Measurements from ENCODE around the gene MAT2B. TPM values are rescaled to one million over a fixed set of nuclear protein-coding genes. Genes with fewer than 3 reads are reported as not detected.

MAT2B gene
- total and polyA plus RNA-seq, 9 of the 15 experiments (the other 6 are each of a cell fraction or from before 2014, with no cell fraction given), result 32.0 to 57.7 (median 43.6) TPM

DNA sequence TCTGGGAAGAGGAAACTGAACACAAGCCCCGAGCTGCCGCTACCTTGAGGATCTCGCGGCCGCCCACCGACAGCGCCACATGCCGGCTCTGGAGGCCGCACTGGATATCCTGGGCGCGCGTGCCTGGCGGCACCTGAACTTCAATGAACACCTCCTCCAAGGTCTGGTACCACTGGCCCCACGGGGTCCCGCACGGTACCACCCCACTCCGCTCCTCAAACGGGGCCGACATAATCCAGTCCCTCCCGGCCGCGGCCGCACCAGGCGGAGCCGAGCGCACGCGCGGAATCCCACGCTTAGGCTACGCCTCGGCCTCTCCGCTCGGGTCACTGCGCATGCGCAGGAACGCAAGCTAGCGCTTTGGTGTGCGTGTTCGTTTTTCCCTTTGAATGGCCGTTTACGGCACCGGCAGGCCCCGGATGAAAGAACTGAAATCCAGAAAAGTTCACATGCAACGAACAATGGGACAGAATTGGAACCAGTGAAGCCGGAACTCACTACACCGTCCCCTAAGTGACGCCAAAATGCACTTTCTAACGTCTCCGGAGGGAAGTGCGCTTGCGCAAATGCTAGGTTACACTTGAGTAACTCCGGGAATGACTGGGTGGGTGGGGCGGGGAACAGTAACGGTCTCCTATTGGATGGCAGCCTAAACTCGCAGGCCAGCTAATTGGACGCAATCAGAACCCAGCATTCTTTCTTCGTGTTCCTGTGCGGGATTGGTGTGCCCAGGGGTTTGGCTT lies 45.4 kb upstream of the MAT2B start, which contains the start of gene NUDCD2 (continued):
- TF ChIP-seq HNRNPLL (IDR thresholded peaks at IDR 0.05; ENCODE audit: low read depth, low read length, poor library complexity, severe bottlenecking) (peak; percentile 98), TARDBP (IDR thresholded peaks at IDR 0.05) (0 out of 2 replicates have a peak, but pooled peaks have one; percentile 78), TOE1 (IDR thresholded peaks at IDR 0.05; ENCODE audit: borderline replicate concordance) (peak; percentile 71; the same call in 1 of the 2 replicates), TOE1 (CRISPR knock-in tag; IDR thresholded peaks at IDR 0.05; ENCODE audit: borderline replicate concordance, low read depth) (no peak), CBX8 (IDR thresholded peaks at IDR 0.05; ENCODE audit: borderline replicate concordance, extremely low read depth, low read depth, low read length, poor library complexity, severe bottlenecking) (no peak), KLF6 (CRISPR knock-in tag; IDR thresholded peaks at IDR 0.05; ENCODE audit: borderline replicate concordance) (no peak), ASH1L (IDR thresholded peaks at IDR 0.05; ENCODE audit: borderline replicate concordance, low read depth, partially characterized antibody) (peak; percentile 80), EP400 (IDR thresholded peaks at IDR 0.05) (peak; percentile 97), ZNF668 (CRISPR knock-in tag; IDR thresholded peaks at IDR 0.05) (no peak), JUND (IDR thresholded peaks at IDR 0.05; ENCODE audit: borderline replicate concordance, low read depth, low read length) (peak; percentile 2; the same call in 1 of the 2 replicates), JUND (tag; IDR thresholded peaks at IDR 0.05; ENCODE audit: borderline replicate concordance, low read depth, low read length) (no peak), ZNF324 (CRISPR knock-in tag; IDR thresholded peaks at IDR 0.05) (0 out of 2 replicates have a peak, but pooled peaks have one; percentile 8), PHF20 (IDR thresholded peaks at IDR 0.05; ENCODE audit: partially characterized antibody) (peak; percentile 39), JUN (IDR thresholded peaks at IDR 0.05; ENCODE audit: borderline replicate concordance, low read depth, low read length) (no peak), JUN (CRISPR knock-in tag; IDR thresholded peaks at IDR 0.05; ENCODE audit: borderline replicate concordance) (no peak), FOXJ2 (tag; IDR thresholded peaks at IDR 0.05) (no peak; the same call in 1 of the 2 replicates), TAF15 (IDR thresholded peaks at IDR 0.05; ENCODE audit: low read depth, low read length) (no peak), LEF1 (IDR thresholded peaks at IDR 0.05) (peak; percentile 46; the same call in 1 of the 2 replicates), ZBTB8A (IDR thresholded peaks at IDR 0.05; ENCODE audit: partially characterized antibody) (no peak), GTF2A2 (tag; IDR thresholded peaks at IDR 0.05) (no peak), PML (IDR thresholded peaks at IDR 0.05; ENCODE audit: low read length) (peak; percentile 57; the same call in 1 of the 2 replicates), POLR2AphosphoS5 (IDR thresholded peaks at IDR 0.05; ENCODE audit: control insufficient read depth, insufficient read depth, low read depth, low read length) (peak; percentile 68)
- TF ChIP-seq, protein P1, sequence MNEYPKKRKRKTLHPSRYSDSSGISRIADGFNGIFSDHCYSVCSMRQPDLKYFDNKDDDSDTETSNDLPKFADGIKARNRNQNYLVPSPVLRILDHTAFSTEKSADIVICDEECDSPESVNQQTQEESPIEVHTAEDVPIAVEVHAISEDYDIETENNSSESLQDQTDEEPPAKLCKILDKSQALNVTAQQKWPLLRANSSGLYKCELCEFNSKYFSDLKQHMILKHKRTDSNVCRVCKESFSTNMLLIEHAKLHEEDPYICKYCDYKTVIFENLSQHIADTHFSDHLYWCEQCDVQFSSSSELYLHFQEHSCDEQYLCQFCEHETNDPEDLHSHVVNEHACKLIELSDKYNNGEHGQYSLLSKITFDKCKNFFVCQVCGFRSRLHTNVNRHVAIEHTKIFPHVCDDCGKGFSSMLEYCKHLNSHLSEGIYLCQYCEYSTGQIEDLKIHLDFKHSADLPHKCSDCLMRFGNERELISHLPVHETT (CRISPR knock-in tag; conservative IDR thresholded peaks at IDR 0.05 in 1 of 2, IDR thresholded peaks at IDR 0.05 in 1 of 2), result peak in 1 of 2 experiments; percentile 49; a peak in 1 of 4 replicates
- TF ChIP-seq, protein P2, sequence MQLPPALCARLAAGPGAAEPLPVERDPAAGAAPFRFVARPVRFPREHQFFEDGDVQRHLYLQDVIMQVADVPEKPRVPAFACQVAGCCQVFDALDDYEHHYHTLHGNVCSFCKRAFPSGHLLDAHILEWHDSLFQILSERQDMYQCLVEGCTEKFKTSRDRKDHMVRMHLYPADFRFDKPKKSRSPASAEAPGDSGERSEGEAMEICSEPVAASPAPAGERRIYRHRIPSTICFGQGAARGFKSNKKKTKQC (CRISPR knock-in tag; IDR thresholded peaks at IDR 0.05), result peak; percentile 91
- TF ChIP-seq, protein P3, sequence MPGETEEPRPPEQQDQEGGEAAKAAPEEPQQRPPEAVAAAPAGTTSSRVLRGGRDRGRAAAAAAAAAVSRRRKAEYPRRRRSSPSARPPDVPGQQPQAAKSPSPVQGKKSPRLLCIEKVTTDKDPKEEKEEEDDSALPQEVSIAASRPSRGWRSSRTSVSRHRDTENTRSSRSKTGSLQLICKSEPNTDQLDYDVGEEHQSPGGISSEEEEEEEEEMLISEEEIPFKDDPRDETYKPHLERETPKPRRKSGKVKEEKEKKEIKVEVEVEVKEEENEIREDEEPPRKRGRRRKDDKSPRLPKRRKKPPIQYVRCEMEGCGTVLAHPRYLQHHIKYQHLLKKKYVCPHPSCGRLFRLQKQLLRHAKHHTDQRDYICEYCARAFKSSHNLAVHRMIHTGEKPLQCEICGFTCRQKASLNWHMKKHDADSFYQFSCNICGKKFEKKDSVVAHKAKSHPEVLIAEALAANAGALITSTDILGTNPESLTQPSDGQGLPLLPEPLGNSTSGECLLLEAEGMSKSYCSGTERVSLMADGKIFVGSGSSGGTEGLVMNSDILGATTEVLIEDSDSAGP (CRISPR knock-in tag; IDR thresholded peaks at IDR 0.05), result no peak

All from K562 (cell line).